Islet of Langerhans (tissue), 1 donor: ENCODE data around the gene TSPAN10.
"Not testable (repeated sequence)": the region's sequence is repeated elsewhere in the genome, so short reads cannot be mapped to it uniquely, and the experiment has no call there.

Source experiments
- FAIRE-seq: peaks from one replicate; lab custom pipeline; 2011; peaks lifted over from hg19 to GRCh38; lab: Jason Lieb, UNC

TSPAN10 gene

DNA sequence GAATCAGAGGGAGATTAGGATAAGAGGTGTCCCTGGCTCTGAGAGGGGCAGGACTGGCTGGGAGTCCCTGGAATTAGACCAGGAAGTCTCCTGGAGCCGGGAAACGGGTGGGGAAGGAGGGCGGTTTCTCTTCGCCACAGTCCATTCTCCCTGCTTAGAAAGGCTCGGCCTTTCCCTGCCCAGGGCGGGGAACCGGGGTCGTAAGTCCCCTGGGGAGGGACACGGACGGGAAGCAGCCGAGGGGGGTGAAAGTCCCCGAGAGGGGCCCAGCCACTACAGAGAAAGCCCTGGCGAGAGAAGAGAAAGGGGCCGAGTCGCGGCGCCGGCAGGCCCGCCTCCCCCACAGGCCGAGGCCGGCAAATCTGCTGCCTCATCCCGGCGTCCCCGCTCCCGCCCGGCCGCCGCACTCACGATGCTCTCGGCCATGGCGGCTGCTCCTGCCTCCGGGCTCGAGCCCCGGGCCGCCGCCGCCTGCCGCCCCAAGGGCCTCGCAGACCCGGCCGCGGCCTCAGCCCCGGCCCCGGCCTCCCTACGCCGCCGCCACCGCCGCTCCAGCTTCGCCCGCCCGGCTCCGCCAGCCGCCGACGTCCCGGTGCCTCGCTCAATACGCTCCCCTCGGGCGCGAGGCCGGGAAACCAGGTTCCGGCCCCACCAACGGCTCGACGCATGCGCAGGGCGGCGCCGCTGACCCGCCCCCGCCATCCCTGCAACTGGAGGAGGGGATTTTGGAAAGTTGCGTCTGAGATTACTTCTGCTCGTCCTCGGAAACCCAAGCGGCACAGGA is at the start of gene TSPAN10, which contains the start of gene NPLOC4:
TSS of gene TSPAN10 (plus strand) at position 692 of the 784 bp plus-strand sequence. CDS start 5,217 bp downstream, outside the sequence.
TSS of gene NPLOC4 (minus strand) at position 608 of the 784 bp plus-strand sequence. CDS start at position 426, 182 bp downstream.
- no peak for FAIRE-seq

DNA sequence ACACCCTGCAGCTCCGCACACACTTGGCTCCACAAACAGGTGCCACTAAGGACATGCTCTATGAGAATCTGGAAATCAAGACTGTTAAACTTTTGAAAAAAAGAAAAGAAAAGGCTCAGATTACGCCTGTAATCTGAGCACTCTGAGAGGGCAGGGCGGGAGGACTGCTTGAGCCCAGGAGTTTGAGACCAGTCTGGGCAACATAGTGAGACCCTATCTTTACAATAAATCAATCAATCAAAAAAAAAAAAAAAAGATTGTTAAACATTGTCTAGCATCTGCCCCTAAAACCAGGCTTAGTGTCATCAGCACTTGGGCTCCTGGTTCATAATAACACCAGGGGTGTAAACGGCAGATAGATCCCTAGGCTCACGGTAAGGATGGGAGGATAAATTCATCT is 47.4 kb upstream of the TSPAN10 start:
- no peak for FAIRE-seq

- FAIRE-seq = no peak
These were observed 46.9 kb upstream of the TSPAN10 start for GRCh38 chr17:81590121-81590520.

DNA sequence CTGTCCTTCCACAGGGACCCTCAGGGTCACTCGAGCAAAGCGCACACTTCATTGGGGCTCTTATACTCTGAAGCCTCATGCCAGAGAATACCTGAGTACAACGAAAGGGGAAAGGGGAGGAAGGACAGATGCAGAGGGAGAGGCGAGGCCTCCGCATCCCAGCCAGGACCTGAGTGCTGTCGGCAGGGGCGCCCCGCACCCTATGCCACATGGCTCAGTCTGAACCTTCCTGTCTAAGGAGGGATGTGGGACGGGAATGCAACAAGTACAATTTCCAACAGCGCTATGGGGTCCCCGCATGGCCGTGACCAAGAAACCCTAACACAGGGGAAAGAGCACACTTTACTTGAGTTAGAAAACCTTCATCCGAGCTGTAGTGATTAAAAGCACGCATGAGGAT is 45.0 kb upstream of the TSPAN10 start:
- FAIRE-seq = no peak

- no peak for FAIRE-seq
These were observed 43.7 kb upstream of the TSPAN10 start for GRCh38 chr17:81593105-81593871.

DNA sequence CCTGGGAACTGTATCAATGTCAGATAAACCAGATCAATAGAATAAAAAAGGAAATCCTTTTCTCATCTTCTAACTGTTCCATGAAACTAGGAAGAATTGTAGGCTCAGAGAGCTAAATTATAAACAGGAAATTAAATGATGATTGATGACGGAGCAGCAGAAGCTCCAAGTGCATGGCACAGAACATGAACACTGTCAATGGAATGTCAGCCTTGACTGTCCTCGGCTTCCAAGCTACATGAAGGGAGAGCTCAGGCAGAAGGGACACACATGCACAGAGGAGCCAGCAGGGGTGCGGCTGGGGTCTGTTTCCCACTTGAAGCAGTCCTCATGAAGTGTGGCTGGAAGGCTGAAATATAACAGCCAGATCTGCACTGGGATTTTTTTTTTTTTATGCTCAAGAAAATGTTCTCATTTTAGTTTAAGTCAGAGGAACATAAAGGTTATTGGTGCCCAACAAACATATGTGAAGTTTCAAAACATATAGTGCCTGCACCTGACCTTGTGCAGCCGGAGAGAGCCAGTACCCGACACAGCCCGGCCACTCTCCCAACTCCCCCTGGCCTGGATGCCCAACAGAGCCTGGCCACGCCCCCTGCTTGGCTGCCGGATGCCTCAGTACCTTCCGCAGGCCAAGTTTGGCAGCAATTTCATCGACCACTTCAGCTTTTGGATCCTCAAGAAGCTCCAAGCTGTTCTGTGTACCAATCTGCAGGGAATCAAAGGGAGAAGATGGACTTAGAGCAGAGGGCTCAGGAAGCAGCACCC is 37.1 kb upstream of the TSPAN10 start:
- FAIRE-seq = no peak

DNA sequence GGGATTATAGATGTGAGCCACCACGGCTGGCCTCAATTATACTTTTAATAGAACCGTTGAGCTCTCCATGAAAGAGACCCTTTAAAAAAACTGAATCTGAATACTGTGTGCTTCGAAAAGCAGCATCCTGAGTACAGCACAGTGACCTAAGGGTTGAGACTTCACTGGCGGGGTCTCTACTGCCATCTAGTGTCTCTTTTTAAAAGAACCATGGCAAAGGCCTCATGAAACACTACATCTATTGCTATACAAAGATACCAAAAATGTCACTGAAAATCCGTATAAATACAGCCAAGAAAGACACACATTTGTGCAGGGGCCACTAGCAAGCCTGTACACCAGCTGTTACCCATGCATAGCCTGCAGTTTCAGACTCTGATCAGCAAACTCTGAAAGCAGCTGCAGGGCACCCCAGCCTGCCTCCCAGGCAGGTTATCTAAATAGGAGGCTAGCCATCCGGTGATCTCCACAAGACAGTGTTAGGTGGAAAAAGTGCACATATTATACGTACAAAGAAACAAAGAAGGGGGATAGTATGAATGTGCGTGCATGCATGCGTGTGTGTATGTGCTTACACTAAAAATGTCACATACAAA is 35.4 kb upstream of the TSPAN10 start:
- peak; percentile 51 for FAIRE-seq

DNA sequence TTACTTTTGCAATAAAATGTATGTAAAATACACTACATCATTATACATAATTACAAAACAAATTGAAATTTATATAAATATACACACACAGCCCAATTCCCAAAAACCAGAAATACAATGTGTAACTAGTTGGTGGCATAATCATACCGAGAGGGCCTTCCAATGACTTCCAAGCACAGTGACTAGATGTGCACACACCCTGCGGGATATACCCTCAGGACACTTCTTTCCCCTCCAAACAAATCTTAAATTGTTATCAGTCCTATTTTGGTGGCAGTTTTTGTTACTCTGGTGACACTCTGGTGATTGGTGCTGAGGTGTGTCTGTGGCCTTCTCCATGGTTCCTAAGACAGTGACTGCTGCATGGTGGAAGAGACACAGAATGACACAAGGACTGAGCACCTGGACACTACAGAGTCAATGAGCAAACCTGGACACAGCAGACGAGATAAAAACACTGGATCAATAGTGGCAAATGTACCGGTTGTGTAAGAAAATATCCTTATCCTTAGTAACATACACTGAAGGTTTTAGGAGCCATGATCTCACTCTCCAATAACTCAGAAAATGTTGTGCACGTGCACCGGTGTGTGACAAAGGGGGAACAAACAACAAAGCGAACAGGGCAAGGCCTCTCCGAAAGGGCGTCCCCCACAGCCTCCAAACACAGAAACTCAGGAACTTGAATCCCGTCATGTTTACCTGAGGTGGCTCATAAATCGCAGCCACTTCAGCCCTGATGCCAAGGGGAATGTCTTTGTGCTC is 33.0 kb upstream of the TSPAN10 start:
- FAIRE-seq = no peak

DNA sequence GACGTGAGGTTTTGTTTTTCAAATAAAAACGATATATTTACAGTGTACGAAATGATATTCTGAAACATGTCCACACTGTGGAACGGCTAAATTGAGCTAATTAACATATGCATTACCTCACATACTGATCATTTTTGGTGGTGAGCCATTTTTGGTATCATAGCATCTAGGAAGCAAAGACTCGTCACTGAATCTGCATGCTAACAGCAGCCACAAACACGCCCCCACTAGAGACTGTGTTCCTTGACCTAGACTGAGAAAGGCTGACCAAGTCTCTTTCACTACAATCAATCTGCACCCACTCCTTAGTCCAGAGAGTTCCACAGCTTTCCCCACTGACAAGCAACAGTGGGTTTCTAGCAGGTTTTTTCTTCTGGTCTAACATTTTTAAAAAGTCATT is 29.6 kb upstream of the TSPAN10 start:
- no peak for FAIRE-seq

- no peak for FAIRE-seq
These were observed 28.9 kb upstream of the TSPAN10 start for GRCh38 chr17:81608082-81608481.

DNA sequence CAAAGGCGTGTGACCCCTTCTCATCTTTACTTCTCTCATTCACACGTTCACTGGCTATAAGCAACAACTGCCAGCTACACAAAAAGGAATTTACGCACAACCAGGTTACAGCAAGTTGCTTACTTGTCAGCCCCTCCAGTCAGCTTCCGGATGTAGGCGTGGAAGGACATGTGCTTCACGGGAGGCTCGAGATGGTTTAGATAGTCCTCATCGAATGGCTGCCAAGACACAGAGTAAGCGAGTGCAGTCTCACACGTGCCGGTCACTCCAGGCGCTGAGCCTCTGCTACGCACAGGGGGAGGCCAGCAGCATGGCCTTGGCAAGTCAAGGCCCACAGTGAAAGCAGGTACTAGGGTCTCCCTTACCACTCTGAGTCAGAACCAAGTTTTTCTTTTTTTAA is 28.4 kb upstream of the TSPAN10 start:
- no peak for FAIRE-seq

- FAIRE-seq = no peak
These were observed 27.3 kb upstream of the TSPAN10 start for GRCh38 chr17:81609541-81610311.

GRCh38 chr17:81612172-81612970 is 24.6 kb upstream of the TSPAN10 start:
- FAIRE-seq = no peak

DNA sequence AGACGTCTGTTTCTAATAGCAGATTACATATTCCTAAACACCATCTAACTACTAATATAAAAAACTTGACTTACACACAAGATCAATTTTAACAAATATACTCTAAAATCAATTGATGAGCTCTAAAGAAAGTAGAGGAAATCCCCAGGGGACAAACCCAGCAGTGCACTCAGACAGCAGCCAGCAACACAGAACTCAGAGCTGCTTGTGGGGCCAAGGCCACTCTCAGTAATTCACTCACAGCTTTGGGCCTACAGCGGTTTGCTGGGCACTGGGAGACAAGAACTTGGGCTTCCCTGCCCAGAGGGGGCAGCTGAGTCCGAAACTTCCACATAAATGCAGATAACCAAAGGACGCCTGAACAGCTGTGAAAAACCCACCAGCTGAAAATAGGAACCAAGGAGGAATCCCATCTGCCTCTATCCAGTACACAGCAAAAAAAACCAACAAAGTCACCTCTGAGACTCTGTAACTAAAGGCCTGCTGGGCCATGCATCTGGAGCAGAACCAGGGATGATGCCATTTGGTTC is 21.5 kb upstream of the TSPAN10 start:
- FAIRE-seq = no peak

DNA sequence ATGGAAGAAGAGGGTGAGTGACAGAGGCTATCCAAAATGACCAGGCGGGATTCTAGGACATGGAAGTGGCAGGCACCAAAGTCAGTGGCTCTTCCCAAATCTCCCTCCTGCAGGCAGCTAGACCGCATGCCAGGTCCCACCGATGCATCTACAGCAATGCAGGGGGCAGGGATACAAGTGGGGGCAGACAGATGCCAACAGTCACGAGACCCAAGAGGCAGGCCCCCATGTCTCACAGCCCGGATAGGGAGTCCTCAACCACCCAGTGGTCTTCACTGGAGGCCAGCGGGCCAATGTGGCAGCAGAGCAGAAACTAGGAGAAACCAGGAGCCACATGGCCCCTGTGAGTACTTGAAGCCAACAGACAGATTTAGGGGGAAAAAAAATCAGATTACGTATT is 20.1 kb upstream of the TSPAN10 start:
- no peak for FAIRE-seq

- not testable (repeated sequence) for FAIRE-seq
These were observed 18.7 kb upstream of the TSPAN10 start for GRCh38 chr17:81618307-81618706.

GRCh38 chr17:81621494-81622130 is 15.4 kb upstream of the TSPAN10 start:
- no peak for FAIRE-seq

DNA sequence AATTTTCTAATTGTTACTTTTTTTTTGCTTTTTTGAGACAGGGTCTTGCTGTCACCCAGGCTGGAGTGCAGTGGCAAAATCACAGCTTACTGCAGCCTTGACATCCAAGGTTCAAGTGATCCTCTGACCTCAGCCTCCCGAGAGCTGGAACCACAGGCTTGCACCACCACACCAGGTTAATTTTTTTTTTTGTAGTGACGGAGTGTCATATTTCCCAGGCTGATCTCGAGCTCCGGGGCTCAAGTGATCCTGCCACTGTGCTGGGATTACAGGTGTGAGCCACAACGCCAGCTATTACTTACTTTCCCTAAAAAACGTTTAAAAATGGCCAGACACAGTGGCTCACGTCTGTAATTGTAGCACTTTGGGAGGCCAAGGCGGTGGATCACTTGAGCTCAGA is 6.7 kb upstream of the TSPAN10 start:
- FAIRE-seq = no peak

DNA sequence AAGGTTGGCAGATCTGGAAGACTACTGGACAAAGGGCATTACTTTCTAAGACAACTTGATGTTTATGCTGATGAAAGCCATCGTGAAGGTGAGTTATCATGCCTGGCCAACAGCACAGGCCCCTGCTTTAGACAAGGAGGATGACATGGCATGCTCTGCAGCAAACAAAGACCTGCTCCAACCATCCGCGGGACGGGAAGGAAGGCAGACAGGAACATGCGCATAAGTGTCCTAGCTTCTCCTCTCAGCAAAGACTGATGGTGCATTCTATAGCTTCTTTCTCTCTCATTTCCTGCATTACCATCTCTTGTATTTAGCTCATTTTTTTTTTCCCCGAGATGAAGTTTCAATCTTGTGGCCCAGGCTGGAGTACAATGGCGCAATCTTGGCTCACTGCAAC is 5.5 kb upstream of the TSPAN10 start:
- FAIRE-seq = no peak
